ENCODE measurements around the gene GRK4. TPM values are rescaled to one million over a fixed set of nuclear protein-coding genes. Genes with fewer than 3 reads are reported as not detected.

Gene GRK4
- total RNA-seq, 1 experiment from 2014 or later: 3.7 TPM

DNA sequence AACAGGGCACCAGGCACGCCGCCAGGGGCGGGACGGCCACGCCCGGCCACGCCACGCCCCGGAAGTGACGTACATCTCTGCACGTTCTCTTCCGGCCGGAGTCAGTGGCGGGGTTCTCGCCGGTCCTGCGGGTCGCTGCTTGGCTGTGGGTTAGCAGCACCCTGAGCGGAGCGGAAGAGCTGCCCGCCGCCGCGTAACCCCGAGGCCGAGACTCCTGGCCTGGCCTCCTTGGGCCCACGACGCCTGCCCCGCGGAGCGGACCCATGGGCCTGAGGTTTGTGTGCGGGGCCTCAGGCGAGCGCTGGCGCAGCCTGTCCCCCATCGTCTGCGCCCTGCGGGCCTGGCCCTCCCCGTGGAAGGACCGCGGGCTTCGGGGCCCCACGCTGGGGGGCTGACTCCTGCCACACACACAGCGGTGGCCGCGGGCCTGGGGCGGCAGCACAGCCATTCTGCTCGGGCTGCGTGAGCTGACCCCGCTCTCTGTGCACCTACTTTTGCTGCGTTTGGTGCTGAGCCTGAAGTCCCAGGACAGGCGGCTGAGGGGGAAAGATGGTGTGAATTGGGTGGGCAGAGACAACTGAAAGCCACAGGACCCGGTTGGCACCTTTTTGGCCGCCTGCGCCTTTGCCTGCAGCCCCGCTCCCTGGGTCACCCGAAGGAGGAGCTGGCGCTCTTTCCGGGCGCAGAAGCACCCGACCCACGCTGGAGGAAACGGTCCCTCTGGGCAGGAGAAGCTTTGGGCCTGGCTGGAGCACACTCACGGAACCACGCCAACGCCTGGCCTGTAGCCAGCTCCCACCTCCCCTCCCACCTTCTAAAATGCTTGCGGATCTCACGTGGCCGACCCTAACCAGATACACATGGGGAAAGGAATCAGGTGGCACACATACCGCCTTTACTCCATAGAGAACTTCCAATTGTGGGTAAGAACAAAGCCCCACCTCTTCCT lies 28.3 kb upstream of the GRK4 start:
- Histone ChIP-seq H3K9me3 (ENCODE audit: low read length) (no peaks in the 10 kb centered on the region), H3K27ac (ENCODE audit: low read length) (peak overlapping the region; percentile 92), H3K27me3 (ENCODE audit: low read length) (no peaks in the 10 kb centered on the region), H3K4me1 (ENCODE audit: insufficient read depth, low read length) (peaks cover 36% of the 10 kb centered on the region), H3K79me2 (ENCODE audit: low read length) (peaks cover 23% of the 10 kb centered on the region), H3K9me2 (replicated peaks; ENCODE audit: low read length) (no peaks in the 10 kb centered on the region), H3K4me2 (ENCODE audit: low read length) (peak overlapping the region; percentile 90), H3F3A (ENCODE audit: low read length, unreplicated experiment) (peaks cover 5% of the 10 kb centered on the region), H2AFZ (ENCODE audit: low read length) (peak overlapping the region; percentile 9; the same call in 1 of the 2 replicates), H3K9ac (ENCODE audit: low read length) (peak overlapping the region; percentile 99), H3K36me3 (ENCODE audit: low read depth, low read length) (peaks cover 16% of the 10 kb centered on the region), H3K4me3 (ENCODE audit: low read length) (peak overlapping the region; percentile 98), H4K20me1 (ENCODE audit: low read length) (peaks cover 2% of the 10 kb centered on the region; the same call in 1 of the 2 replicates)
- intact Hi-C loops (cut with micrococcal nuclease): no loop called here
- POLR2A ChIA-PET (ENCODE audit: unreplicated experiment): interaction anchor here (0.6 kb wide), 2 partner anchors 117 to 747 kb away, joined by 3 read pairs; no protein-coding TSS in a partner anchor
- ATAC-seq (peak; percentile 16), DNase-seq (peak; percentile 89)
- no TSS peak for BruUV-seq (replicated peaks)
- TF ChIP-seq EZH2 (IDR thresholded peaks at IDR 0.05; ENCODE audit: low read length, unreplicated experiment): no peak
- TF ChIP-seq, protein P1, sequence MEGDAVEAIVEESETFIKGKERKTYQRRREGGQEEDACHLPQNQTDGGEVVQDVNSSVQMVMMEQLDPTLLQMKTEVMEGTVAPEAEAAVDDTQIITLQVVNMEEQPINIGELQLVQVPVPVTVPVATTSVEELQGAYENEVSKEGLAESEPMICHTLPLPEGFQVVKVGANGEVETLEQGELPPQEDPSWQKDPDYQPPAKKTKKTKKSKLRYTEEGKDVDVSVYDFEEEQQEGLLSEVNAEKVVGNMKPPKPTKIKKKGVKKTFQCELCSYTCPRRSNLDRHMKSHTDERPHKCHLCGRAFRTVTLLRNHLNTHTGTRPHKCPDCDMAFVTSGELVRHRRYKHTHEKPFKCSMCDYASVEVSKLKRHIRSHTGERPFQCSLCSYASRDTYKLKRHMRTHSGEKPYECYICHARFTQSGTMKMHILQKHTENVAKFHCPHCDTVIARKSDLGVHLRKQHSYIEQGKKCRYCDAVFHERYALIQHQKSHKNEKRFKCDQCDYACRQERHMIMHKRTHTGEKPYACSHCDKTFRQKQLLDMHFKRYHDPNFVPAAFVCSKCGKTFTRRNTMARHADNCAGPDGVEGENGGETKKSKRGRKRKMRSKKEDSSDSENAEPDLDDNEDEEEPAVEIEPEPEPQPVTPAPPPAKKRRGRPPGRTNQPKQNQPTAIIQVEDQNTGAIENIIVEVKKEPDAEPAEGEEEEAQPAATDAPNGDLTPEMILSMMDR (conservative IDR thresholded peaks at IDR 0.05; ENCODE audit: low read depth, low read length): no peak
- TF ChIP-seq EZH2phosphoT487 (IDR thresholded peaks at IDR 0.05; ENCODE audit: borderline replicate concordance, low read length): no peak
- CTCF ChIA-PET: interaction anchor here (0.7 kb wide), 1 partner anchor 30 kb away, joined by 3 read pairs; no protein-coding TSS in a partner anchor

- CTCF ChIA-PET: interaction anchor here (0.7 kb wide), 1 partner anchor 29 kb away, joined by 3 read pairs; no protein-coding TSS in a partner anchor
- H3K79me2 ChIP-seq (ENCODE audit: low read length): peaks cover 23% of the 10 kb centered on the region
- BruUV-seq (replicated peaks): TSS peak; percentile 86
These were observed 27.3 kb upstream of the GRK4 start for GRCh38 chr4:2935762-2936743.

More at GRCh38 chr4:2935762-2936743, 27.3 kb upstream of the GRK4 start:
- Histone ChIP-seq H3K4me3 (ENCODE audit: low read length) (peak overlapping the region; percentile 98), H4K20me1 (ENCODE audit: low read length) (peaks cover 2% of the 10 kb centered on the region; the same call in 1 of the 2 replicates), H3K9me3 (ENCODE audit: low read length) (no peaks in the 10 kb centered on the region), H3K4me1 (ENCODE audit: insufficient read depth, low read length) (peaks cover 36% of the 10 kb centered on the region), H2AFZ (ENCODE audit: low read length) (no peak overlapping the region), H3K36me3 (ENCODE audit: low read depth, low read length) (peaks cover 17% of the 10 kb centered on the region), H3K4me2 (ENCODE audit: low read length) (peak overlapping the region; percentile 90), H3K9me2 (replicated peaks; ENCODE audit: low read length) (no peaks in the 10 kb centered on the region), H3F3A (ENCODE audit: low read length, unreplicated experiment) (peaks cover 5% of the 10 kb centered on the region), H3K9ac (ENCODE audit: low read length) (peak overlapping the region; percentile 99), H3K27ac (ENCODE audit: low read length) (peak overlapping the region; percentile 92), H3K27me3 (ENCODE audit: low read length) (no peaks in the 10 kb centered on the region)
- intact Hi-C loops (cut with micrococcal nuclease): no loop called here
- POLR2A ChIA-PET (ENCODE audit: unreplicated experiment): interaction anchor here (0.6 kb wide), 2 partner anchors 118 to 748 kb away, joined by 3 read pairs; no protein-coding TSS in a partner anchor
- DNase-seq: peak; percentile 88
- TF ChIP-seq EZH2 (IDR thresholded peaks at IDR 0.05; ENCODE audit: low read length, unreplicated experiment): no peak
- ATAC-seq: peak; percentile 48

Measured in PC-3 (cell line).